ENCODE measurements around the gene PTGS2.

DNA sequence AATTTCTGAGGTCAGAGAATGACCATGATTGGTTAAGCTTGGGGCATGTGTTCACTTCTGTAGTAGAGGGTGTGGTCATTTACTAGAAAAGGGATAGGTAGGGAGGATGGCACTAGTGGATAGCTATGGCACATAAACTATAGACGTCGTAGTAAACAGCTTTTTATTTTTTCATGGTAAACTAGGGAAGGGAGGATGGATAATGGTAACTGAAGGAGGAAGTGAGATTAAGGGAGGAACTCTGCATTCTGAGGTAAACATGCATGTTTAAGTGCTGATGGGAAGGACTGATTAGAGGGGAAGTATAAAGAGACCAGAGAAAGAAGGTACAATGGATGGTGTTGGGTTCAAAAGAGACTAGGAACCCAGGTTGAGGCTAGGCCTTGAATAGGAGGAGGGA lies 26.9 kb downstream of the PTGS2 start:
- TF ChIP-seq CTCF (IDR thresholded peaks at IDR 0.05; ENCODE audit: insufficient read depth, low read length): no peak
- TF ChIP-seq, protein P1, sequence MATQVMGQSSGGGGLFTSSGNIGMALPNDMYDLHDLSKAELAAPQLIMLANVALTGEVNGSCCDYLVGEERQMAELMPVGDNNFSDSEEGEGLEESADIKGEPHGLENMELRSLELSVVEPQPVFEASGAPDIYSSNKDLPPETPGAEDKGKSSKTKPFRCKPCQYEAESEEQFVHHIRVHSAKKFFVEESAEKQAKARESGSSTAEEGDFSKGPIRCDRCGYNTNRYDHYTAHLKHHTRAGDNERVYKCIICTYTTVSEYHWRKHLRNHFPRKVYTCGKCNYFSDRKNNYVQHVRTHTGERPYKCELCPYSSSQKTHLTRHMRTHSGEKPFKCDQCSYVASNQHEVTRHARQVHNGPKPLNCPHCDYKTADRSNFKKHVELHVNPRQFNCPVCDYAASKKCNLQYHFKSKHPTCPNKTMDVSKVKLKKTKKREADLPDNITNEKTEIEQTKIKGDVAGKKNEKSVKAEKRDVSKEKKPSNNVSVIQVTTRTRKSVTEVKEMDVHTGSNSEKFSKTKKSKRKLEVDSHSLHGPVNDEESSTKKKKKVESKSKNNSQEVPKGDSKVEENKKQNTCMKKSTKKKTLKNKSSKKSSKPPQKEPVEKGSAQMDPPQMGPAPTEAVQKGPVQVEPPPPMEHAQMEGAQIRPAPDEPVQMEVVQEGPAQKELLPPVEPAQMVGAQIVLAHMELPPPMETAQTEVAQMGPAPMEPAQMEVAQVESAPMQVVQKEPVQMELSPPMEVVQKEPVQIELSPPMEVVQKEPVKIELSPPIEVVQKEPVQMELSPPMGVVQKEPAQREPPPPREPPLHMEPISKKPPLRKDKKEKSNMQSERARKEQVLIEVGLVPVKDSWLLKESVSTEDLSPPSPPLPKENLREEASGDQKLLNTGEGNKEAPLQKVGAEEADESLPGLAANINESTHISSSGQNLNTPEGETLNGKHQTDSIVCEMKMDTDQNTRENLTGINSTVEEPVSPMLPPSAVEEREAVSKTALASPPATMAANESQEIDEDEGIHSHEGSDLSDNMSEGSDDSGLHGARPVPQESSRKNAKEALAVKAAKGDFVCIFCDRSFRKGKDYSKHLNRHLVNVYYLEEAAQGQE (IDR thresholded peaks at IDR 0.05; ENCODE audit: insufficient replicate concordance, low read depth): no peak

Measured in HL-60 (cell line).